GM21360 (cell line): ENCODE measurements around the gene TFEB.

Experiments
- ATAC-seq: cut with Tn5 transposase; IDR thresholded peaks from one replicate; pipeline ENCODE4 v1.9.1; 2021; ENCODE audit warnings: mild to moderate bottlenecking, moderate library complexity; ENCODE audit not compliant: unreplicated experiment

TFEB gene

DNA sequence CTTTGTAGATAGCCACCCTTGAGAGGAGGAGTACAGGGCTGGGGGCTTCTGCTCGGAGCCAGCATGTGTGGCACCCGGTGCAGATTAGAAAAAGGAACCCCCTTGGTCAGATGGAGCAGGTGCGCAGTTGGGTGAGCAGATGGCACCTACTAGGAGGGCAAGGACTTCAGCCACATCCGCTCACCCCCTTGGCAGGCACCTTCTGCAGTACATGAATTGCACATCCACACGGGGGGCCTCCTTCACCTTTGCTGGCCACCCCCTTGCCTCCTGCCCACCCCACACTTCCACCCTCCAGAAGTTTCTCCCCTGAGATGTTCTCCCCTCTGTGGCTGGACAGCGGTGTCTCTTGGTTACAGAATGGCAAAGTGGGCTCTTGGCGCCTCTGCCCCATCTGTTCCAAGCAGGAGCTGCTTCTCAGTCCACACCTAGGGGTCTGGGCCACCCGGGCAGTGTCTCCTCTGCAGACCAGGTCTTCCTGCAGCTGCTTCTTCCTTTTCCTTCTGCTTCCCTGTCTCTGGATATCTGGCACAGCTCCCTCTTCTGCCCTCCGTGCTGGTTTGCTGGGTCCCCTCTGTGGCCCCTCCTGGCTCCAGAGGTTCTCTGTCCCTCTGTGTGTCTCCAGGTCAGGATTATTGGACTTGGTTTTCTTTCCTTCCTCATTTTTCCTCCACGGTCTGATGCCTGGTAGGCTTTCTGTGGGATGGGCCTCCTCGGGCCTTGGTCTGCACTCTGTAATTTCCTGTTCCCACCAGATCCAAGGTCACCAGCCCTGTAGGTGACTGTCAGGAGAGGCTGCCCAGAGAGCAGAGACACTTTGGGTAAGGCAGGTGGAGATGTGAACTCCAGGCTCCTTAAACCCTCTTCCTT, 93.1 kb downstream of the TFEB start:
- no peak for ATAC-seq

DNA sequence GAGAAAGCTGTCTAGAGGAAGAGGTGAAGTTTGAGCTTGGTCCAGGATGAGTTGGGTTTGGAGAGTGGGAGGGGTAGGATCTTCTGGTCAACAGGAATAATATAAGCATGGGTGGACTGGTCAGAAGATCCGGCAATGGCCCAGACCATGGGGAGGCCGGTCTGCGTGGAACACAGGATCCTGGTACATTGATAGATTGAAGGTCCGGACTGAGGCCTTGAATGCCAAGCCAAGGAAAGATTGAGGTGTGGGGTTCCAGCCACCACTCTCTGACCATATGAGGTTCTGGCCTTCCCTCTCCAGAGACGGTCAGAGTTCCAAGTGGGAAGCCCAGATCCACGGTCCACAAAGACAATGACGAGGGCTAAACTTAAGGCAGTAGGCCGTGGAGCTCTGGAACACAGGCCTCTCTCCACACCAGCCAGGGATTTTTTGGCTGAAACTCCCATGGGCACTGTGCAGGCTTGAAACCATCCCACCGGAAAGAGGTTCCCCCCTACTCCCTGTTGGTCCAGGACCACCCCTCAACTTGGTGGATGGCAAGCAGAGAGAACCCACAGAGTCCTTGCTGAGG, 94.0 kb downstream of the TFEB start:
- no peak for ATAC-seq

DNA sequence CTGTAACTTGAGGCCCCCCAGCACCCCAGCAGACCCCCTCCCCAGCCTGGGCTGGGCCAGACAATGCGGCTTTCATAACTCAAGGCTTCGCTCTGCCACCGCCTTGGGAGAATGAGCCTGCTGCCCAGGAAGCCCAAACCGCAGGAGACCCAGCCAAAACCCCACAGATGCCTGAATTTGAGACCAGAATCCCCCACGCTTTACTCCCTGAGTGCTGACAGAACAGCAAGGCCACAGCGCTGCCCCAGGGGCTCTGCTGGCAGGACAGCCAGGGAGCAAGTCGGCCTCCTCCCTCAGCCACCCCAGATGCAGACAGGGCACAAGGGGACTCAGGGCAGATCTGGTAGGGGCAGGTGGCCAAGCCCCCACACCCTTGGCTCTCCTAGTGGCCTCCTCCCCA, 95.0 kb downstream of the TFEB start:
- ATAC-seq: no peak

DNA sequence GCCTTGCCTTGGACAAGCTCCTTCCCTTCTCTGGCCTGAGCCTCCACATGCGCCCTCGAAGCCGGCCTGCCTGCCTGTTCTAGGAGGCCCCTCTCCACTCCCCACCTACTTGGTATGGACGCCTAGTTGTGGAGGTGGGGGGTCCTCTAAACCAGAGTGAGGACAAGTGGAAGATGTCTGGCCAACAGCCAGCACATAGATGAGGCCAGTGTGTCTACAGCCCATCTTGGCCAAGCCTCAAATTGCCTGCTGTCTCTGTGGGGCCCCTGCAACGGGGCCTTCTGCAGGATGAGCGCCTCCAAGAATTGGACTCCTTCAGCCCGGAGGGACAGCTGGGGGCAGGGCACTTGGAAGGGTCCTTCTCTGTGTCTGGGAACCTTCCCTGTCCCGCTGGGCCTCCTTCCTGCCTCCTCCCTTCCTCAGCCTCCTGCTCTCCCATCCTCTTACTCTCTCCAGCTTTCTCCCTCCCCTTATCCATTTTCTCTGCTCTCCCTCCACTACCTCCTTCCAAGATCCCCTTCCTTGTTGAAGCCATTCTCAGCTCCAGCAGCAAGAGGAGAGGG, 95.5 kb downstream of the TFEB start:
- no peak for ATAC-seq

DNA sequence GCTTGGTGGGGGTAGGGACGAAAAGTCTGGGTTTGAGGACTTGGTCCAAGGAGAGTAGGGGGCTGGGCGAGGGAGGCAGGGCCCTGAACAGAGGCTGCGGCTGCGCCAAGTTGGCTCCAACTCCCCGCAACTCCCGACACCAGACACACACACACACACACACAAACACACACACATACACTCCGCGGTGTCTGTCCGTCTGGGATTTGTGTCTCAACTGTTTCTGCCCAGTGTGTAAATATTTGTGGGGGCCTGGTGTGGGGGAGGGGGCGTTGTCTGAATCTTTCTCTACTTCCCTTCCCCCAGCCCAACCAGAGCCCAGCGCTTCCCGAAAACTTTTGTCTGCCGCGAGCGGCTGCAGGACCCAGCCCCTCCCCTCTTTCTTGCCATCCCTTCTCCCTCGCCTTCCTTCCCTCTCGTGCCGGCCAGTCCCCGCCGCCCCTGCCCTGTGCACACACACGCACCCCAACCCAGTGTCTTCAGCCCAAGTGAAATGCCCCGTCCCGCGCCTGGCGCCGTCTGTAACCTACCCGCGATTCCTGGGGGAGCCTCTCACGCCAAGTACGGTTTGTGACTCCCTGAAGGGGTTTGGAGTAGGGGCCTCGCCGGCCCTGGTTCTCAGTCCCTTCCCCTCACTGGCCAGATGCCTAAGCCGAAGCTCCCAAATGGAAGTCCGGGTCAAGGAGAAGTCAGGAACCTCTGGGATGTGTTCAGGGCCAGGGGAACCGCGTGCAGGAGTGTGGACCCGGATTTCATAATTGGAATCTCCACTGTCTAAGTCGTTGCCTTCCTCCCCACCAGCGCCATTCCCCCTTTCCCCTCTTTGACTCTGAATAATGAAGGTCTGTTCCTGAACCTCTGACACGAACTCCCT, 96.2 kb downstream of the TFEB start:
- ATAC-seq: no peak

DNA sequence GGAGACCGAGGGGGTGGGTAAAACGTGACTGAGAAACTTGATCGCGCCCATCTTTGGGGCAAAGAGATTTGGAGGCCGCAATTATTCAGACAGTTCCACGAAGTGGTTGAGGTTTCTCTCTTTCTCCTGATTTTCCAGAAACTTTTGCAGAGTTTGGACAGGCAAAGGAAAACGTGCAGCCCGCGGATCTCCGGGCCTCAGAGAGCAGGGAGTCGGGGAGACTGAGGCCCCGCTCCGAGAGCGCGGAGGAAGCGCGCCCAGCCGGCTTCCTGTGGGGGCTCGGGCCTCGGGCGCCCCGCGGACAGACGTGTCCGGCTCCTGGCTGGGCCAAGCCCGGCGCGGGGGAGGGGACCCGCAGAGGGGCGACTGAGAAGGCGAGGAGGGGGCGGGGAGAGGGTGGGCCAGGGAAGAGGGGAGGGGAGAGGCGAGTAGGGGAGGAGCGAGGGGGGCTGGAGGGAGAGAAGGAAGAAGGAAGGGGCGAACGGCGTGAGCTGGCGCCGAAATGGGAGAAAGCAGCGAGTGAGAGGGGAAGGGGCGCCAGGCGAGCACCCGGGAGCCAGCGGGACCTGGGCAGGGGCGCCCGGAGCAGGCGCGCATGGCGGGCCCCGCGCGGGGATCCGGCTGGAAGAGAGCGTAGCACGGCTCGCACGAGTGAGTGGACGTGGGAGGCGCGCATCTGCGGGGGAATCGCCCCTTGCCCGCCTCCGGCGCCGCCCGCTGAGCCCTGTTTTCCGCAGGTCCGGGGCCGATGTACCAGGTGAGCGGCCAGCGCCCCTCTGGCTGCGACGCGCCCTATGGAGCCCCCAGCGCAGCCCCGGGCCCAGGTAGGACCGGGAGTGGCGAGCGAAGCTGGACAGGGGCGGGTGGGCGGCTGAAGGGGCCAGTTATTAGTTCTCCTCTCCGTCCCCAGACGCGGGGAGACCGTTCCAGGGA, 97.1 kb downstream of the TFEB start, which contains the start of gene MDFI:
TSS of gene MDFI (plus strand) at position 467 of the 933 bp plus-strand sequence. CDS start at position 749, 282 bp downstream.
- no peak for ATAC-seq

DNA sequence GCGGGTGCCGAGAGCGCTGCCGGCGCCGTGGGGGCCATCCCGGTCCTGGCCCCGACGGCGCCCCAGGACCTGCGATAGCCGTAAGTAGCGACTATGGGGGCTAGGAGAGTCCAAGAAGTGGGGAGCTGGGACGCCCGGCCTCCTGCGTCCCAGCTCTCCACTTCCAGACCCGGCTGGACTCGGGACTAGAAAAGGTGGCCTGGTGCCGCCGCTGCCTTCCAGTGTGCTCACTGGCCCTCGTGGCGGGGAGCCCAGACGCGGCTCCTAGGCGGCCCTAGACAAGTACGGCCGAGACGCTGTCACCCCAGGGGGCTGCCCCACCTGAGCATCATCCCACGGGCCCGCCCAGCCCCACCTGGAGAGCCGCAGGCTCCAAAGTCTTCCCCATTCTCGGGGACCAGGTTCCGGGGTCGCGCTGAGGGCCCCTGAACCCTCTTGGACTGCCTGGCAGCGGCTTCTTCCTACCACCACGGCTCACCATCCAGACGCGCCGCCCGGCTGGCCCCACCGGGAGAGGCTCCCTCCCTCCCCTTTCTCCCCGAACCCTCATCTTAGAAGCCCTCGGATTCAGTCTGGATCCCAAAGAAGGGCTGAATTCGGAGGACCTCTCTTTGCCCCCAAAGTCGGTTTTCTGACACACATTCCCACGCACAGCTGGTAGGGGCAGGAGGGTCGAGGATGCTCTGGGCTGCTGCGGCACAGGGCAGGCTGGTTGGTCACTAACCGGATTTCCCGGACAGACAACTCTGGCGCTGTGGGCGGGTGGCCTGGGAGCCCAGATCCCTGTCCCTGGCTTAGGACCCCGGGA, 98.0 kb downstream of the TFEB start:
- no peak for ATAC-seq

DNA sequence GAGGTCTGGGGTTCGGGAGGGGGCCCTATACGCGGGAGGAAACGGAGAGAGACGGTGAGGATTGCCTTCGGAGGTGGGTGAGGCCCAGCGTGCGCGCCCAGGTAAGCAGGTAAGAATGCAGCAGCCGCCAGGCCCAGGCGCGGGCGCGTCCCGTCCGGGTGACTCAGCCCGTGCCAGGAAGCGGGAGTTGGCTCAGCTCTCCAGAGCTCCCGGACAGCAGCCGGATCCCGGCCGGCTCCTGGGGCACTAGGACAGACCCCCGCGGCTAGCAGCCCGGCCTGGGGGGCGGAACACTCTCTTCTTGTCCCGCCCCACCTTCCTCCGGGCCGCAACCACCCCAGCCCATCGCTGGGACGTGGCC, 98.6 kb downstream of the TFEB start:
- no peak for ATAC-seq

DNA sequence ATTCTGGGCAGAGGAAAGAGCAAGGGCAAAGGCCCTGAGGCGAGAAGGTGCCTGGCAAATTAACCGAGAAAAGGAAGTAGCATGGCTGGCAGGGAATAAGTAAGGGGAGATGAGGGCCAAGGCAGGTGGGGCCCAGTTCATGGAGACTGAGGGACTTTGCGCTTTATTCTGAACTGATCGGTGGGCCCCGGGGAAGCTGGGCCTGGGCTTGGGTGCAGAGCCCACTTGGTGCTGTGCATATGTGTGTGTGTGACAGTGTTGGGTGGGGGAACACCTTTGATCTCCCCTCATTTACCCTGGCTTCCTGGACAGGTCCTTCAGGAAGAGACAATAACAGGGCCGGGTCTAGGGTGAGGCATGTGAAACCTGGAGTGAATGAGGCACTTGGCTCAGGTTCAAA, 100.0 kb downstream of the TFEB start:
- no peak for ATAC-seq

DNA sequence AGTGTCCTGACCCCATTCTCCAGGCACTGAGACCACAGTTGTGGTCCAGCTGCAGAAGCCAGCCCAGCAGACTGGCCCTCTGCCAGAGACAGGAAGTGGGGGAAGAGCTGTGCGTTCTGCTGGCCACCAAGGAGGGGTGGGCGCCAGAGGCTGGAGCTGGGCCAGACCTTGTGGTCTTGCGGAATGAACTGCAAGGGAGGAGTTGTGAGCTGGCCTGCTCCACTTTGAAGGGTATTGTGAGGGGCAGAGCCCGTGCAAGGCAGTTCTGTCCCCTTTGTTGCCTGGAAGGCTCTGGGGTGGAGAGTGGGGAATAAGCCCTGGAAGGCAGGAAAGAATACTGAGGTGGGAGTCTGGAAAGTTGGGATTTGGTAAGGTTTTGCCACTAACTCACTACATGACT, 100.8 kb downstream of the TFEB start:
- no peak for ATAC-seq
